Kidney epithelial cell (primary cell): ENCODE results near the gene GAB2. TPM values are rescaled to one million over a fixed set of nuclear protein-coding genes. Genes with fewer than 3 reads are reported as not detected.

Source experiments
- DNase-seq: peaks from one replicate; pipeline ENCODE4 v3.0.0-alpha.2; 2010; ENCODE audit warnings: low read depth
- H3K27me3 ChIP-seq: 2 replicates; pipeline ENCODE4 v1.6.0; 2011; ENCODE audit warnings: low read length; ENCODE audit not compliant: control insufficient read depth, insufficient read depth
- H3K36me3 ChIP-seq: 2 replicates; pipeline ENCODE4 v1.5.1; 2011; ENCODE audit warnings: low read length; ENCODE audit not compliant: control insufficient read depth, insufficient read depth
- H3K4me3 ChIP-seq: 2 replicates; pipeline ENCODE4 v1.5.1; 2011; ENCODE audit warnings: low read depth, mild to moderate bottlenecking, control low read depth, low read length
- CTCF ChIP-seq: IDR thresholded peaks from 2 replicates; pipeline ENCODE4 v1.5.1; 2011; ENCODE audit warnings: mild to moderate bottlenecking, moderate library complexity, low read length, control low read depth, inconsistent platforms; ENCODE audit not compliant: insufficient read depth, poor library complexity, severe bottlenecking
- total RNA-seq: library from RNA; depleted of rRNA; stranded (reverse); fragments of >200 nt; gene quantifications from 2 replicates; pipeline ENCODE4 v1.2.3, GENCODE V29; 2015

Gene GAB2
- total RNA-seq, 1 donor from 2014 or later: 13.1 TPM

- TF ChIP-seq CTCF: no peak
- DNase-seq: no peak
- no peaks in the 10 kb centered on the region for H3K27me3 ChIP-seq
- no peaks in the 10 kb centered on the region for H3K36me3 ChIP-seq
- H3K4me3 ChIP-seq: no peak overlapping the region
Measured at GRCh38 chr11:78457448-78457847, 39.8 kb upstream of the GAB2 start.

- Histone ChIP-seq H3K36me3 (no peaks in the 10 kb centered on the region), H3K27me3 (no peaks in the 10 kb centered on the region), H3K4me3 (no peak overlapping the region)
- no peak for TF ChIP-seq CTCF
- no peak for DNase-seq
Measured at GRCh38 chr11:78453140-78453935, 35.7 kb upstream of the GAB2 start.

GRCh38 chr11:78451371-78452150 lies 33.9 kb upstream of the GAB2 start:
- Histone ChIP-seq H3K36me3 (no peaks in the 10 kb centered on the region), H3K27me3 (no peaks in the 10 kb centered on the region), H3K4me3 (no peak overlapping the region)
- DNase-seq: no peak
- TF ChIP-seq CTCF: no peak

GRCh38 chr11:78450866-78451265 lies 33.2 kb upstream of the GAB2 start:
- Histone ChIP-seq H3K4me3 (no peak overlapping the region), H3K27me3 (no peaks in the 10 kb centered on the region), H3K36me3 (no peaks in the 10 kb centered on the region)
- no peak for DNase-seq
- no peak for TF ChIP-seq CTCF

- no peak for TF ChIP-seq CTCF
- Histone ChIP-seq H3K36me3 (no peaks in the 10 kb centered on the region), H3K4me3 (no peak overlapping the region), H3K27me3 (no peaks in the 10 kb centered on the region)
- no peak for DNase-seq
Measured at GRCh38 chr11:78449866-78450265, 32.2 kb upstream of the GAB2 start.
